ENCODE data around the gene NUDCD3. TPM values are rescaled to one million over a fixed set of nuclear protein-coding genes. Genes with fewer than 3 reads are reported as not detected.

NUDCD3 gene
- total and polyA plus RNA-seq, 7 donors: 14.3 to 50.5 (median 37.2) TPM

DNA sequence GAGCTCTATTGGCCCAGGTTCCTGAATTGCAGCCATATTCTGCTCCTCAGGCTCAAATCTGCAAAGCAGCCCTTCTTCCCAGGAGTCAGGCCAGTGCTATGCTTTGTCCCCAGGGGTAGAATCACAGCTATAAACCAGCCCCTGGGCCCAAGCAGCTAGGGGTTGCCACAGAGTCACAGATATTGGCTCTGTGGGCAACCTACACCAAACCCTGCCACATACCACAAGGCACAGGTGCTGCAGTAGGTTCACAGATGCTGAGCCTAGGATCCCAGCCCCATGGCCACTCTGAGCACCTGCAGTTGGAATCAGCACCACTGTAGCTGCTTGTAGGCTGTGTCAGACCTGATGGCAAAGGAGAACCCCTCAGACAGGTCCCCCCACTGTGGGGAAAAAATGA, 122.0 kb downstream of the NUDCD3 start:
- no peaks in the 10 kb centered on the region for H3K36me3 ChIP-seq
- H3K4me1 ChIP-seq: no peaks in the 10 kb centered on the region
- TF ChIP-seq, protein P1, sequence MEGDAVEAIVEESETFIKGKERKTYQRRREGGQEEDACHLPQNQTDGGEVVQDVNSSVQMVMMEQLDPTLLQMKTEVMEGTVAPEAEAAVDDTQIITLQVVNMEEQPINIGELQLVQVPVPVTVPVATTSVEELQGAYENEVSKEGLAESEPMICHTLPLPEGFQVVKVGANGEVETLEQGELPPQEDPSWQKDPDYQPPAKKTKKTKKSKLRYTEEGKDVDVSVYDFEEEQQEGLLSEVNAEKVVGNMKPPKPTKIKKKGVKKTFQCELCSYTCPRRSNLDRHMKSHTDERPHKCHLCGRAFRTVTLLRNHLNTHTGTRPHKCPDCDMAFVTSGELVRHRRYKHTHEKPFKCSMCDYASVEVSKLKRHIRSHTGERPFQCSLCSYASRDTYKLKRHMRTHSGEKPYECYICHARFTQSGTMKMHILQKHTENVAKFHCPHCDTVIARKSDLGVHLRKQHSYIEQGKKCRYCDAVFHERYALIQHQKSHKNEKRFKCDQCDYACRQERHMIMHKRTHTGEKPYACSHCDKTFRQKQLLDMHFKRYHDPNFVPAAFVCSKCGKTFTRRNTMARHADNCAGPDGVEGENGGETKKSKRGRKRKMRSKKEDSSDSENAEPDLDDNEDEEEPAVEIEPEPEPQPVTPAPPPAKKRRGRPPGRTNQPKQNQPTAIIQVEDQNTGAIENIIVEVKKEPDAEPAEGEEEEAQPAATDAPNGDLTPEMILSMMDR (IDR thresholded peaks at IDR 0.05): no peak
- TF ChIP-seq POLR2A (IDR thresholded peaks at IDR 0.05): no peak
- TF ChIP-seq POLR2AphosphoS5 (IDR thresholded peaks at IDR 0.05): no peak
- TF ChIP-seq EP300 (IDR thresholded peaks at IDR 0.05): no peak
- H3K9me3 ChIP-seq: no peaks in the 10 kb centered on the region
- no peak for DNase-seq
- intact Hi-C loops (cut with DNase I): no loop called here
- no peak overlapping the region for H3K4me3 ChIP-seq
- no peak overlapping the region for H3K27ac ChIP-seq
- peaks cover 0 to 9% (median 3%) of the 10 kb centered on the region in 3 donors for H3K27me3 ChIP-seq

DNA sequence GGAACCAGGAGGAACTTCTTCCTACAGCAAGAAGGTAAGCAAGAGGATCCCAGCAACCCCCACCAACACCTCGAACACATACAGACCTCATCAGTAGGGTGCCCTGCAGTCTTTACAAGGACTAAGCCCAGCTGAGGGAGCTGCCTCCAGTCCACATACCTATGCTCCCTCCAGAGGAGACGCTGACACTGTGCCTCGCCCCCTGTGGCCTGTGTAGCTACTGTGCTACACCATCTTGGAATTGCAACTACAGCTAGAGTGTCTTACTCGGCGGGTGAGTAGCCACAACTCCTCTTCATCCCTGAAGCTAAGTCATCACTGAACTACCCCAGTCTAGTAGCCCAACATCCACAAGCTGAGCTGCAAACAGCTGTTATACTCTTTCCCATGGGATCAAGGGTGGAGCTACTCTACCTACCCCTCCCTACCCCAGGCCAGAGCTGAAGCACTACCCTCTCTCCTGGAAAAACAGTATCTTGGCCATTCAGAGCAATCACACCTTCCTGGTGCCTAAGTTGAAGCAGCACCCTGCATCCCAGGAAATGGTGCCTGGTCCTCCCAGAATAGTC, 122.9 kb downstream of the NUDCD3 start:
- no peaks in the 10 kb centered on the region for H3K4me1 ChIP-seq
- H3K4me3 ChIP-seq: no peak overlapping the region
- intact Hi-C loops (cut with DNase I): no loop called here
- no peak overlapping the region for H3K27ac ChIP-seq
- DNase-seq: no peak
- WGBS, 2 donors: 87% methylated on average over 5 of the region's 5 CpGs
- no peaks in the 10 kb centered on the region for H3K36me3 ChIP-seq
- H3K27me3 ChIP-seq: peaks cover 0 to 9% (median 3%) of the 10 kb centered on the region in 3 donors
- no peaks in the 10 kb centered on the region for H3K9me3 ChIP-seq
- TF ChIP-seq POLR2A (IDR thresholded peaks at IDR 0.05): no peak
- TF ChIP-seq POLR2AphosphoS5 (IDR thresholded peaks at IDR 0.05): no peak

DNA sequence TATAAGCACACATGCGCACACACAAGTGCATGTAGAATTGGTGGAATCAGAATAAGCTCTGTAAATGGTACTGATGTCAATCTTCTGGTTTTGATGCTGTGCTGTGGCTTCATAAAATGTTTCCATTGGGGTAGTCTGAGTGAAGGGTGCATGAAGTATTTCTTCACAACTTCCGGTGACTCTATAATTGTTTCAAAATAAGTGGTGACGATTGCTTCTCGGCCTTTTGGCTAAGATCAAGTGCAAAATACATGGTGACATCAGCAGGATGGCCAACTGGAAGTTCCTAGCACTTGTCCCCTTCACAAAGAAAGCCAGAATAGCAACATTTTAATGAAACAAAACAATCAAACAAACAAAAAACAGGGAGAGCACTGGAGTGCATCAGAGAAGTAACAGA, 123.5 kb downstream of the NUDCD3 start:
- peaks cover 0 to 9% (median 3%) of the 10 kb centered on the region in 3 donors for H3K27me3 ChIP-seq
- no peak overlapping the region for H3K27ac ChIP-seq
- no peak for DNase-seq
- H3K4me3 ChIP-seq: no peak overlapping the region
- 79 to 93% methylated on average over 4 of the region's 4 CpGs for WGBS, 2 donors
- no peaks in the 10 kb centered on the region for H3K4me1 ChIP-seq
- no peaks in the 10 kb centered on the region for H3K36me3 ChIP-seq
- no peaks in the 10 kb centered on the region for H3K9me3 ChIP-seq
- intact Hi-C loops (cut with DNase I): no loop called here
- TF ChIP-seq, protein P1 (IDR thresholded peaks at IDR 0.05): no peak
- TF ChIP-seq POLR2A (IDR thresholded peaks at IDR 0.05) (no peak), EP300 (IDR thresholded peaks at IDR 0.05) (no peak)

DNA sequence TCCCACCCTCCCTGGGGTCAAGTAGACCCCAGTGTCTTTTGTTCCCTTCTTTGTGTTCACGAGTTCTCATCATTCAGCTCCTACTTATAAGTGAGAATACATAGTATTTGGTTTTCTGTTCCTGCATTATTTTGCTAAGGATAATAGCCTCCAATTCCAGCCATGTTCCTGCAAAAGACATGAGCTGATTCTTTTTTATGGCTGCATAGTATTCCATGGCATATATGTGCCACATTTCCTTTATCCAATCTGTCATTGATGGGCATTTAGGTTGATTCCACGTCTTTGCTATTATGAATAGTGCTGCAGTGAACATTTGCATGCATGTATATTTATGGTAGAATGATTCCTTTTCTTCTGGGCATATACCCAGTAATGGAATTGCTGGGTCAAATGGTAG, 136.8 kb downstream of the NUDCD3 start:
- intact Hi-C loops (cut with DNase I): no loop called here

DNA sequence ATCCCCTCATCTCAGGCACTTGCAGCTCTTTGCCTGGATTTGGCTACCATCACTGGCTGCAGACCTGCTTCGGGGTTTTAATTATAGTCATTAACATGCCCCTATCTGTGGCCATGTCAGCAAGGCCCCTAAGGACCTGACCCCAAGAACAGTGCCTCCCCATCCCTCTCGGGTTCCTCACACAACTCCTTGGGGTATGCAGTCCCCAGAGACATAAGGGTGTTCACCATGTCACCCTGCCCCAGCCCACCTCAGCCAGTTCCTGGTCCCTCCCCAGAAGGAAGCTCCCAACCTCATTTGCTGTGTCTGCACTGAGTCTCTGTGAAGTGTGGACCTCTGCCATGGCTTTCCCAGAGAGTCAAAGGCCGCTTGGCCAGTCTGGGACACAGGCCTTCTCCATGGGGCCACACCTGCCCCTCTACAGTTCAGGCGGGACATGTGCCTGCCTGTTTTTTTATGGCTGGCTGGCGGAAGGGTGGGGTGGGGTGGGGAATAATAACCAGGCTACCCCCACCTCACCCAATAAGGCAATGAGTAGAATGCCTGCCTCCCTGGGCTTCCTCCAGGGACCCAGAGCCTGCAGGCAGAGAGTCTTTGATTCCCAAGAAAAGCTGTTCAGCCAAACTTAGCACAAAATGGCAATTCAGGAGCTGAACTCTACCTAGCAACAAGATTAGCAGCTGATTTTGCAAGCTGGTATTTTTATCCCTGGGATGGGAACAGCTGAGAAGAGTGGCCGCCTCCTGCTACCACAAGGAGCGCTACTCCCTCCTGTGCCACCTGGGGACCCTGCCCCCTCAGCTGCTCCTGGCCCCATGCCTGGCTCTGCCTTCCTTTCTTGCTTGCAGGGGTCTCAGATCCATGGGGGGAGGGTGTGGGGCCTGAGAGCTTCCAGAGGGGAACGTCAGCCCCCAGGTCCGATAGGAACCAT, 141.3 kb downstream of the NUDCD3 start:
- Histone ChIP-seq H3K27ac (no peak overlapping the region), H3K36me3 (no peaks in the 10 kb centered on the region), H3K9me3 (no peaks in the 10 kb centered on the region), H3K4me3 (no peak overlapping the region), H3K4me1 (no peaks in the 10 kb centered on the region), H3K27me3 (no peaks in the 10 kb centered on the region)
- 61 to 80% methylated on average over 9 of the region's 9 CpGs for WGBS, 2 donors
- no peak for DNase-seq
- TF ChIP-seq, protein P1 (IDR thresholded peaks at IDR 0.05): no peak
- TF ChIP-seq POLR2A (IDR thresholded peaks at IDR 0.05) (no peak), EP300 (IDR thresholded peaks at IDR 0.05) (no peak), POLR2AphosphoS5 (IDR thresholded peaks at IDR 0.05) (no peak)
- intact Hi-C loops (cut with DNase I): no loop called here

More for the DNA sequence above, 136.8 kb downstream of the NUDCD3 start:
- Histone ChIP-seq H3K4me3 (no peak overlapping the region), H3K27ac (no peak overlapping the region), H3K9me3 (peaks cover 0 to 3% (median 1%) of the 10 kb centered on the region in 4 donors), H3K36me3 (no peaks in the 10 kb centered on the region), H3K4me1 (no peaks in the 10 kb centered on the region), H3K27me3 (no peaks in the 10 kb centered on the region)
- no peak for DNase-seq
- no peak for TF ChIP-seq EP300 (IDR thresholded peaks at IDR 0.05)
- WGBS, 2 donors: 54 to 59% methylated on average over 2 of the region's 2 CpGs

Data from sigmoid colon (tissue), 7 donors.